GM23338 (cell line): Measurements from ENCODE around the gene ACTG2. TPM values are rescaled to one million over a fixed set of nuclear protein-coding genes. Genes with fewer than 3 reads are reported as not detected.
A peak's percentile ranks its signal among the peaks of the same experiment; 100 is the strongest.
"Not testable (repeated sequence)": the region's sequence is repeated elsewhere in the genome, so short reads cannot be mapped to it uniquely, and the experiment has no call there.

ENCODE experiments used
- ATAC-seq: fragments of 200-7000 bp; cut with Tn5 transposase; 3 replicates; pipeline ENCODE4 v1.9.1; 2020
- DNase-seq: peaks from one replicate; pipeline ENCODE4 v3.0.0-alpha.2; 2015; ENCODE audit warnings: low spot score
- H2AFZ ChIP-seq: fragments of 200-600 bp; sonication (generic); 2 replicates; pipeline ENCODE4 v1.8.0; 2016; ENCODE audit warnings: antibody characterized with exemption, mild to moderate bottlenecking, moderate library complexity
- H3F3A ChIP-seq: fragments of 200-600 bp; sonication (generic); replicated peaks from 2 replicates; pipeline ENCODE4 v1.8.0; 2017; ENCODE audit warnings: antibody characterized with exemption, mixed run types, low read depth
- H3K27ac ChIP-seq: fragments of 200-600 bp; sonication (generic); 2 replicates; pipeline ENCODE4 v1.6.1; 2016; ENCODE audit warnings: low read depth
- H3K27me3 ChIP-seq: fragments of 200-600 bp; sonication (generic); 2 replicates; pipeline ENCODE4 v1.8.0; 2016; ENCODE audit warnings: mild to moderate bottlenecking, mixed run types, moderate library complexity; ENCODE audit not compliant: insufficient read depth
- H3K36me3 ChIP-seq: fragments of 200-600 bp; sonication (generic); 2 replicates; pipeline ENCODE4 v1.8.0; 2016; ENCODE audit warnings: mild to moderate bottlenecking; ENCODE audit not compliant: insufficient read depth
- H3K4me1 ChIP-seq: fragments of 200-600 bp; sonication (generic); 2 replicates; pipeline ENCODE4 v1.8.0; 2016; ENCODE audit warnings: mild to moderate bottlenecking, moderate library complexity; ENCODE audit not compliant: insufficient read depth
- H3K4me2 ChIP-seq: fragments of 200-600 bp; sonication (generic); 2 replicates; pipeline ENCODE4 v1.7.1; 2017; ENCODE audit warnings: mixed run types
- H3K4me3 ChIP-seq: fragments of 200-600 bp; sonication (generic); 2 replicates; pipeline ENCODE4 v1.6.1; 2016; ENCODE audit warnings: mixed run types
- H3K79me2 ChIP-seq: fragments of 200-600 bp; sonication (generic); replicated peaks from 2 replicates; pipeline ENCODE4 v1.8.0; 2017; ENCODE audit warnings: mild to moderate bottlenecking; ENCODE audit not compliant: insufficient read depth
- H3K9me2 ChIP-seq: fragments of 200-600 bp; sonication (generic); 2 replicates; pipeline ENCODE4 v1.8.0; 2017; ENCODE audit not compliant: insufficient read depth
- H4K20me1 ChIP-seq: fragments of 200-600 bp; sonication (generic); replicated peaks from 2 replicates; pipeline ENCODE4 v1.8.0; 2017; ENCODE audit warnings: mild to moderate bottlenecking; ENCODE audit not compliant: insufficient read depth
- H3K27ac Mint-ChIP-seq: 2 replicates; pipeline ENCODE4 v1.8.0; 2020; ENCODE audit warnings: inconsistent platforms, mild to moderate bottlenecking, moderate library complexity, mixed read lengths
- H3K27me3 Mint-ChIP-seq: 3 replicates; pipeline ENCODE4 v1.8.0; 2022; ENCODE audit warnings: low read depth, mild to moderate bottlenecking, moderate library complexity, mixed read lengths, inconsistent platforms; ENCODE audit not compliant: insufficient read depth, poor library complexity
- H3K36me3 Mint-ChIP-seq: 3 replicates; pipeline ENCODE4 v1.8.0; 2021; ENCODE audit warnings: low read depth, mild to moderate bottlenecking, inconsistent platforms, moderate library complexity, mixed read lengths
- H3K4me1 Mint-ChIP-seq: 3 replicates; pipeline ENCODE4 v1.8.0; 2020; ENCODE audit warnings: mild to moderate bottlenecking, inconsistent platforms, mixed read lengths
- H3K4me3 Mint-ChIP-seq: 3 replicates; pipeline ENCODE4 v1.8.0; 2021; ENCODE audit warnings: moderate library complexity, mild to moderate bottlenecking, inconsistent platforms, mixed read lengths
- H3K9me3 Mint-ChIP-seq: 3 replicates; pipeline ENCODE4 v1.8.0; 2020; ENCODE audit warnings: moderate library complexity, mild to moderate bottlenecking, inconsistent platforms, mixed read lengths
- CREB1 ChIP-seq: fragments of 250-450 bp; sonication (Bioruptor Pico); IDR thresholded peaks from 2 replicates; pipeline ENCODE4 v1.5.0; 2020; ENCODE audit warnings: low read depth, mild to moderate bottlenecking, moderate library complexity
- CTCF ChIP-seq, 2 experiments: fragments of 200-600 bp in 1 of 2; sonication (generic) in 1 of 2; conservative IDR thresholded peaks; 2 replicates each; pipeline versions ENCODE4 v1.5.1 to v1.6.1; 2016 to 2017; ENCODE audit warnings: antibody characterized with exemption in 2 of 2, low read depth in 2 of 2, mild to moderate bottlenecking in 2 of 2, moderate library complexity in 1 of 2
- EZH2phosphoT487 ChIP-seq: fragments of 200-600 bp; sonication (generic); IDR thresholded peaks from one replicate; pipeline ENCODE4 v1.8.1; 2018; ENCODE audit warnings: antibody characterized with exemption; ENCODE audit not compliant: unreplicated experiment
- NANOG ChIP-seq: IDR thresholded peaks from 2 replicates; pipeline ENCODE4 v1.6.1; 2016; ENCODE audit warnings: antibody characterized with exemption, borderline replicate concordance
- POLR2AphosphoS5 ChIP-seq: IDR thresholded peaks from 2 replicates; pipeline ENCODE4 v1.6.1; 2016; ENCODE audit warnings: antibody characterized with exemption, low read depth
- REST ChIP-seq: IDR thresholded peaks from one replicate; pipeline ENCODE4 v1.6.1; 2018; ENCODE audit warnings: antibody characterized with exemption; ENCODE audit not compliant: unreplicated experiment
- ZNF331 ChIP-seq: fragments of 250-450 bp; sonication (Bioruptor Pico); IDR thresholded peaks from 2 replicates; pipeline ENCODE4 v1.5.0; 2020; ENCODE audit warnings: low read depth, mild to moderate bottlenecking, moderate library complexity
- polyA plus RNA-seq: library from polyadenylated mRNA; unstranded; fragments of >200 nt; fragmentation: Nextera tagmentation; extraction: Ambion mirVana; gene quantifications from 2 replicates; pipeline ENCODE4 v1.2.1, GENCODE V29; 2016
- total RNA-seq: library from RNA; depleted of rRNA; stranded (reverse); fragments of >200 nt; shearing (Covaris generic); gene quantifications from 2 replicates; pipeline ENCODE4 v1.2.3, GENCODE V29; 2014

ACTG2 gene
- total and polyA plus RNA-seq, 2 experiments from 2014 or later = 8.0 to 8.5 TPM

- DNase-seq, H3K4me1 ChIP-seq, H3K9me3 Mint-ChIP-seq, H2AFZ ChIP-seq, H3K27me3 Mint-ChIP-seq, H3K36me3 ChIP-seq, H3K4me2 ChIP-seq, H3K36me3 Mint-ChIP-seq, H3K4me3 Mint-ChIP-seq, H3F3A ChIP-seq, H3K79me2 ChIP-seq, H4K20me1 ChIP-seq, H3K27ac ChIP-seq, H3K27me3 ChIP-seq, H3K27ac Mint-ChIP-seq, H3K4me3 ChIP-seq, ATAC-seq, H3K9me2 ChIP-seq: not testable (repeated sequence)
- peaks cover 11% of the 10 kb centered on the region for H3K4me1 Mint-ChIP-seq
Observed at GRCh38 chr2:73903949-73904613, 11.3 kb downstream of the ACTG2 start.

GRCh38 chr2:73904952-73905351, 12.1 kb downstream of the ACTG2 start:
- H3K4me1 ChIP-seq = 0 out of 2 replicates have a peak, but pooled peaks cover 3% of the 10 kb centered on the region
- no peaks in the 10 kb centered on the region for H3K36me3 Mint-ChIP-seq
- no peaks in the 10 kb centered on the region for H3K9me3 Mint-ChIP-seq
- H3K27me3 ChIP-seq = no peaks in the 10 kb centered on the region
- ATAC-seq (no peak), DNase-seq (no peak)
- H3K27ac Mint-ChIP-seq = no peak overlapping the region
- H3K4me3 ChIP-seq = no peak overlapping the region
- no peak overlapping the region for H2AFZ ChIP-seq
- TF ChIP-seq POLR2AphosphoS5 = no peak
- no peak for TF ChIP-seq NANOG
- H3K4me2 ChIP-seq = no peak overlapping the region
- H3K27me3 Mint-ChIP-seq = no peaks in the 10 kb centered on the region
- H3K36me3 ChIP-seq = no peaks in the 10 kb centered on the region
- H4K20me1 ChIP-seq = no peaks in the 10 kb centered on the region
- no peak overlapping the region for H3K27ac ChIP-seq
- H3F3A ChIP-seq = no peaks in the 10 kb centered on the region
- H3K79me2 ChIP-seq = no peaks in the 10 kb centered on the region
- H3K4me3 Mint-ChIP-seq = no peak overlapping the region
- H3K9me2 ChIP-seq = no peaks in the 10 kb centered on the region
- H3K4me1 Mint-ChIP-seq = peaks cover 11% of the 10 kb centered on the region

GRCh38 chr2:73906847-73907505, 14.2 kb downstream of the ACTG2 start:
- no peaks in the 10 kb centered on the region for H3K9me3 Mint-ChIP-seq
- Histone ChIP-seq H3F3A (no peaks in the 10 kb centered on the region), H3K27me3 (no peaks in the 10 kb centered on the region), H3K9me2 (no peaks in the 10 kb centered on the region), H3K4me2 (no peak overlapping the region), H3K4me1 (0 out of 2 replicates have a peak, but pooled peaks cover 3% of the 10 kb centered on the region), H3K4me3 (no peak overlapping the region), H3K79me2 (no peaks in the 10 kb centered on the region), H4K20me1 (no peaks in the 10 kb centered on the region), H3K36me3 (no peaks in the 10 kb centered on the region), H2AFZ (peak overlapping the region; percentile 77; the same call in 1 of the 2 replicates), H3K27ac (no peak overlapping the region)
- no peak for TF ChIP-seq REST
- no peak for TF ChIP-seq NANOG
- no peak for TF ChIP-seq EZH2phosphoT487
- TF ChIP-seq CTCF (conservative IDR thresholded peaks at IDR 0.05; ENCODE audit: low read depth in 2 of 2) = no peak
- TF ChIP-seq CREB1 (CRISPR knock-in tag) = no peak
- TF ChIP-seq ZNF331 (CRISPR knock-in tag) = no peak
- TF ChIP-seq POLR2AphosphoS5 = no peak
- no peak overlapping the region for H3K4me3 Mint-ChIP-seq
- no peak for DNase-seq
- ATAC-seq = no peak
- H3K4me1 Mint-ChIP-seq = peaks cover 6% of the 10 kb centered on the region
- no peak overlapping the region for H3K27ac Mint-ChIP-seq
- H3K27me3 Mint-ChIP-seq = no peaks in the 10 kb centered on the region
- H3K36me3 Mint-ChIP-seq = no peaks in the 10 kb centered on the region
